GM12878 (cell line): Measurements from ENCODE around the gene NAALADL1. TPM values are rescaled to one million over a fixed set of nuclear protein-coding genes. Genes with fewer than 3 reads are reported as not detected.

ENCODE experiments used
- ATF7 ChIP-seq: fragments of 450-650 bp; IDR thresholded peaks from 2 replicates; pipeline ENCODE4 v1.6.1; 2016; ENCODE audit warnings: low read depth, mild to moderate bottlenecking
- CBX5 ChIP-seq: sonication (generic); IDR thresholded peaks from 2 replicates; pipeline ENCODE4 v1.6.1; 2016; ENCODE audit warnings: low read depth, moderate library complexity, mild to moderate bottlenecking, inconsistent platforms
- CHD1 ChIP-seq: IDR thresholded peaks from 2 replicates; pipeline ENCODE4 v1.6.1; 2012; ENCODE audit warnings: low read depth, low read length, improper control_type of control experiment
- CUX1 ChIP-seq: IDR thresholded peaks from 2 replicates; pipeline ENCODE4 v1.6.1; 2012; ENCODE audit warnings: improper control_type of control experiment, low read depth, low read length; ENCODE audit not compliant: insufficient replicate concordance
- EGR1 ChIP-seq, 2 experiments: IDR thresholded peaks; 1 replicate in 1 of 2; 2 replicates in 1 of 2; pipeline ENCODE4 v1.6.1; 2011 to 2012; ENCODE audit warnings: low read depth in 2 of 2, low read length in 2 of 2, borderline replicate concordance in 1 of 2, mild to moderate bottlenecking in 1 of 2, moderate library complexity in 1 of 2
- FOS ChIP-seq: IDR thresholded peaks from 3 replicates; pipeline ENCODE4 v1.6.1; 2011; ENCODE audit warnings: borderline replicate concordance; ENCODE audit not compliant: insufficient read length; ENCODE audit errors: extremely low read depth
- HCFC1 ChIP-seq: fragments of 150-350 bp; IDR thresholded peaks from 2 replicates; pipeline ENCODE4 v1.6.1; 2014; ENCODE audit warnings: low read length
- HDGF ChIP-seq: fragments of 450-650 bp; IDR thresholded peaks from 2 replicates; pipeline ENCODE4 v1.6.1; 2016; ENCODE audit warnings: antibody characterized with exemption
- IKZF1 ChIP-seq: fragments of 450-650 bp; conservative IDR thresholded peaks from 2 replicates; pipeline ENCODE4 v1.6.1; 2017; ENCODE audit warnings: antibody characterized with exemption, mild to moderate bottlenecking
- MEF2A ChIP-seq: IDR thresholded peaks from 2 replicates; pipeline ENCODE4 v1.6.1; 2011; ENCODE audit warnings: low read depth, mild to moderate bottlenecking, low read length, moderate library complexity; ENCODE audit not compliant: insufficient read depth
- MTA2 ChIP-seq: fragments of 450-650 bp; IDR thresholded peaks from 2 replicates; pipeline ENCODE4 v1.6.1; 2016; ENCODE audit warnings: low read depth, mild to moderate bottlenecking, moderate library complexity
- NFXL1 ChIP-seq: fragments of 450-650 bp; IDR thresholded peaks from 2 replicates; pipeline ENCODE4 v1.6.1; 2017; ENCODE audit warnings: antibody characterized with exemption, mild to moderate bottlenecking, borderline replicate concordance
- NR2C2 ChIP-seq: IDR thresholded peaks from 2 replicates; pipeline ENCODE4 v1.6.1; 2011; ENCODE audit warnings: borderline replicate concordance, low read depth; ENCODE audit not compliant: control insufficient read depth, insufficient read length
- PAX5 ChIP-seq: IDR thresholded peaks from 2 replicates; pipeline ENCODE4 v1.6.1; 2011; ENCODE audit warnings: low read depth, low read length, borderline replicate concordance
- POLR2AphosphoS5 ChIP-seq: IDR thresholded peaks from 2 replicates; pipeline ENCODE4 v1.6.1; 2011; ENCODE audit warnings: mild to moderate bottlenecking, low read length, inconsistent platforms
- RB1 ChIP-seq: fragments of 450-650 bp; formaldehyde crosslinking; IDR thresholded peaks from 2 replicates; pipeline ENCODE4 v1.6.1; 2017; ENCODE audit warnings: mild to moderate bottlenecking, borderline replicate concordance
- SPI1 ChIP-seq: IDR thresholded peaks from 2 replicates; pipeline ENCODE4 v1.6.1; 2011; ENCODE audit warnings: low read depth, mild to moderate bottlenecking, low read length, moderate library complexity, borderline replicate concordance; ENCODE audit not compliant: insufficient read depth
- SRF ChIP-seq, 2 experiments: IDR thresholded peaks; 2 replicates each; pipeline ENCODE4 v1.6.1; 2011; ENCODE audit warnings: low read depth in 2 of 2, low read length in 2 of 2, mild to moderate bottlenecking in 1 of 2, moderate library complexity in 1 of 2
- STAT3 ChIP-seq: IDR thresholded peaks from 2 replicates; pipeline ENCODE4 v1.6.1; 2011; ENCODE audit warnings: low read depth, low read length, improper control_type of control experiment
- SUPT20H ChIP-seq: IDR thresholded peaks from 2 replicates; pipeline ENCODE4 v1.6.1; 2011; ENCODE audit warnings: low read depth, mild to moderate bottlenecking, low read length, moderate library complexity, borderline replicate concordance; ENCODE audit not compliant: control insufficient read depth
- WRNIP1 ChIP-seq: IDR thresholded peaks from 2 replicates; pipeline ENCODE4 v1.6.1; 2011; ENCODE audit warnings: low read depth, low read length, improper control_type of control experiment, borderline replicate concordance
- YBX1 ChIP-seq: fragments of 450-650 bp; IDR thresholded peaks from 2 replicates; pipeline ENCODE4 v1.6.1; 2016; ENCODE audit warnings: antibody characterized with exemption
- ZBTB33 ChIP-seq: fragments of 450-650 bp; IDR thresholded peaks from 2 replicates; pipeline ENCODE4 v1.6.1; 2017; ENCODE audit warnings: mild to moderate bottlenecking
- polyA plus RNA-seq, 11 experiments: library from polyadenylated mRNA; depleted of rRNA in 4 of 11; unstranded in 6 of 11; stranded (reverse) in 5 of 11; fragments of >200 nt; fragmentation: Nextera tagmentation in 4 of 11; fragmentation: Illumina TruSeq in 1 of 11; extraction: Ambion mirVana in 4 of 11; extraction: Trizol in 1 of 11; gene quantifications; 1 replicate in 1 of 11; 2 replicates in 10 of 11; pipeline versions ENCODE4 v1.2.1 to v1.2.3, GENCODE V29; 2011 to 2016; ENCODE audit warnings: inconsistent platforms in 2 of 11, missing spikeins in 2 of 11, low read depth in 1 of 11
- total RNA-seq, 4 experiments: library from RNA; depleted of rRNA in 3 of 4; stranded (reverse); fragments of >200 nt in 3 of 4; fragmentation: Illumina TruSeq in 1 of 4; extraction: Trizol in 1 of 4; gene quantifications; 2 replicates each; pipeline versions ENCODE4 v1.2.1 to v1.2.3, GENCODE V29; 2013 to 2021

Gene NAALADL1
- total and polyA plus RNA-seq, 10 of the 15 experiments (the other 5 are each of a cell fraction or from before 2014, with no cell fraction given), result 0.77 to 5.5 (median 1.5) TPM

- TF ChIP-seq HCFC1, result peak; percentile 32; the same call in 1 of the 2 replicates
- no peak for TF ChIP-seq PAX5
- TF ChIP-seq MTA2, result peak; percentile 40
- 0 out of 2 replicates have a peak, but pooled peaks have one; percentile 20 for TF ChIP-seq CBX5
- TF ChIP-seq SUPT20H, result no peak
- no peak for TF ChIP-seq NR2C2
- TF ChIP-seq NFXL1, result no peak
- TF ChIP-seq EGR1 (IDR thresholded peaks at IDR 0.05; ENCODE audit: borderline replicate concordance in 1 of 2, low read depth in 2 of 2, low read length in 2 of 2), result no peak
- no peak for TF ChIP-seq CUX1
- TF ChIP-seq CHD1, result no peak
- TF ChIP-seq YBX1, result no peak
- peak; percentile 69 for TF ChIP-seq ATF7
- TF ChIP-seq POLR2AphosphoS5, result no peak
- TF ChIP-seq SRF (IDR thresholded peaks at IDR 0.05; ENCODE audit: low read depth in 2 of 2, low read length in 2 of 2), result no peak
- TF ChIP-seq MEF2A, result no peak
- no peak for TF ChIP-seq SPI1
- no peak for TF ChIP-seq ZBTB33
- no peak for TF ChIP-seq WRNIP1
- 0 out of 2 replicates have a peak, but pooled peaks have one; percentile 57 for TF ChIP-seq HDGF
- TF ChIP-seq RB1, result no peak
- no peak for TF ChIP-seq IKZF1
- TF ChIP-seq FOS, result no peak
- no peak for TF ChIP-seq STAT3
Observed at GRCh38 chr11:65013130-65013887, 45.0 kb downstream of the NAALADL1 start (continued).
